GM10266 (cell line): ENCODE data around the gene RBM4B.

Source experiments
- DNase-seq: peaks from one replicate; pipeline ENCODE4 v3.0.0; 2012; ENCODE audit errors: extremely low spot score
- CTCF ChIP-seq: IDR thresholded peaks from 2 replicates; pipeline ENCODE4 v1.5.1; 2012; ENCODE audit warnings: mild to moderate bottlenecking, low read depth; ENCODE audit not compliant: control insufficient read depth, insufficient read depth; ENCODE audit errors: missing control alignments

RBM4B gene

DNA sequence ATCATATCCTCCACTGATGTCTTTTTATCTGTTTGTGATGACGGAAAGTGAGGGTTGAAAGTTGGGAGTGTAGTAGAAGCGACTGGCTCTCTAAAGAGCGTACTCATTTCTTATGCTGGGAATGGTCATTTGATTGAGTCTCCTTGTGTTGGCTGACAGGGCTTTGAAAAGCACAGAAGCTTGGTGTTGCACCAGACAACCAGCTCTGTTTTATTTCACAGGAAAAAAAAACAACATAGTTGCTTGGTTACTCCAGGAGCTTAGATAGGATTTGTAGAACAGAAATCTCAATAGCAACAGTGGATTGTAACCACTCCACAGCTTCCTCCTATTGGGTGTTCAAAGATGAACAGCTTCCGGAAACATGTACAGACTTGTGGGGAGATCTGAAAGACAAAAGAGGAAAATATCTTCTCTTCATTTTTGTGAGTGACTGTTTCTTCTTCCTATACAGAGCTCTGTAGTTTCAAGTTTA is 58.6 kb downstream of the RBM4B start:
- no peak for TF ChIP-seq CTCF
- peak; percentile 40 for DNase-seq

GRCh38 chr11:66617155-66617834 is 60.4 kb downstream of the RBM4B start:
- no peak for DNase-seq

GRCh38 chr11:66616379-66617154 is 61.1 kb downstream of the RBM4B start, which contains the start of gene RBM14:
TSS of gene RBM14 (plus strand) at chr11:66616630. CDS start at chr11:66616721, 91 bp downstream.
- TF ChIP-seq CTCF, result no peak
- DNase-seq, result peak; percentile 99

More at GRCh38 chr11:66617155-66617834, 60.4 kb downstream of the RBM4B start:
- TF ChIP-seq CTCF, result no peak
